Thoracic aorta endothelial cell (primary cell): Measurements from ENCODE around the gene MFSD2B. TPM values are rescaled to one million over a fixed set of nuclear protein-coding genes. Genes with fewer than 3 reads are reported as not detected.

Experiments used
- small RNA-seq: library from RNA; depleted of rRNA; stranded (forward); fragments of <200 nt; gene quantifications from one replicate; pipeline ENCODE3, GENCODE V24; 2012
- total RNA-seq: library from RNA; depleted of rRNA; stranded (reverse); fragments of >200 nt; gene quantifications from 2 replicates; pipeline ENCODE4 v1.2.3, GENCODE V29; 2012

Gene MFSD2B
- 0.14 TPM in 1 of 2 replicates, not detected in the other for total RNA-seq

GRCh38 chr2:24009680-24010476 is at the start of gene MFSD2B:
MFSD2B (plus strand) TSS chr2:24010085; CDS start chr2:24010097, 12 bp downstream.

GRCh38 chr2:24046930-24047702 is 37.2 kb downstream of the MFSD2B start, which contains the start of gene WDCP:
WDCP (minus strand) TSS chr2:24047391; CDS start chr2:24039494, 7,897 bp downstream.

GRCh38 chr2:24049485-24050021 is 39.7 kb downstream of the MFSD2B start, which contains the start of gene FKBP1B:
FKBP1B (plus strand) TSS chr2:24049741; CDS start chr2:24049850, 109 bp downstream.

Small RNA genes lying within 50 kb of the gene (small RNA-seq; reads per million reads assigned to genes)
- gene RN7SL610P = not detected
- gene RNU6-370P = not detected

Other genes starting within 250 kb of the MFSD2B start
- gene ATAD2B, start 83.0 kb upstream of the MFSD2B start, total RNA-seq = 25.3 and 26.2 TPM in 2 replicates
- gene UBXN2A, start 69.6 kb upstream of the MFSD2B start, total RNA-seq = 14.0 and 16.1 TPM in 2 replicates
- gene WDCP, start 37.3 kb downstream of the MFSD2B start, total RNA-seq = 16.2 and 18.5 TPM in 2 replicates
- gene FKBP1B, start 39.7 kb downstream of the MFSD2B start, total RNA-seq = 11.2 and 13.4 TPM in 2 replicates
- 181 and 206 TPM in 2 replicates for gene SF3B6, start 66.2 kb downstream of the MFSD2B start, total RNA-seq
- gene TP53I3, start 74.7 kb downstream of the MFSD2B start, total RNA-seq = 51.3 and 56.0 TPM in 2 replicates
- gene PFN4, start 113.2 kb downstream of the MFSD2B start, total RNA-seq = 0.40 and 0.72 TPM in 2 replicates
- gene FAM228B, start 113.4 kb downstream of the MFSD2B start, total RNA-seq = 5.5 TPM in 2 replicates
- 0.14 TPM in 1 of 2 replicates, not detected in the other for gene FAM228A, start 165.0 kb downstream of the MFSD2B start, total RNA-seq